Chondrocyte (in vitro differentiated cells): Measurements from ENCODE around the gene TRIM52. TPM values are rescaled to one million over a fixed set of nuclear protein-coding genes. Genes with fewer than 3 reads are reported as not detected.
A peak's percentile ranks its signal among the peaks of the same experiment; 100 is the strongest.
"Not testable (repeated sequence)": the region's sequence is repeated elsewhere in the genome, so short reads cannot be mapped to it uniquely, and the experiment has no call there.

Experiments used
- DNase-seq: peaks from one replicate; pipeline ENCODE4 v3.0.0; 2021; ENCODE audit warnings: mixed read lengths, low spot score
- H3K27ac Mint-ChIP-seq: one replicate; pipeline ENCODE4 v1.8.0; 2021; ENCODE audit warnings: mild to moderate bottlenecking, moderate library complexity, mixed read lengths; ENCODE audit not compliant: unreplicated experiment
- H3K27me3 Mint-ChIP-seq: 2 replicates; pipeline ENCODE4 v1.8.0; 2021; ENCODE audit warnings: low read depth, mixed read lengths
- H3K36me3 Mint-ChIP-seq: 2 replicates; pipeline ENCODE4 v1.8.0; 2021; ENCODE audit warnings: low read depth, mixed read lengths
- H3K4me1 Mint-ChIP-seq: 2 replicates; pipeline ENCODE4 v1.8.0; 2021; ENCODE audit warnings: low read depth, mild to moderate bottlenecking, mixed read lengths
- H3K4me3 Mint-ChIP-seq: one replicate; pipeline ENCODE4 v1.8.0; 2021; ENCODE audit warnings: mild to moderate bottlenecking, moderate library complexity, mixed read lengths; ENCODE audit not compliant: unreplicated experiment
- H3K9me3 Mint-ChIP-seq: 2 replicates; pipeline ENCODE4 v1.8.0; 2021; ENCODE audit warnings: low read depth, mixed read lengths
- CTCF ChIP-seq: fragments of 200-600 bp; sonication (generic); IDR thresholded peaks from 2 replicates; pipeline ENCODE4 v1.5.0; 2021; ENCODE audit warnings: antibody characterized with exemption, mild to moderate bottlenecking, moderate library complexity
- long read RNA-seq: library from polyadenylated mRNA; stranded (forward); transcript quantifications from one replicate; pipeline ENCODE4 v2.0.0, GENCODE V29; 2021
- total RNA-seq: library from RNA; stranded (reverse); gene quantifications from 3 replicates; pipeline ENCODE4 v1.2.1, GENCODE V29; 2021

TRIM52 gene
- 7.2 to 12.7 TPM (median 8.3 TPM) in 3 replicates for total RNA-seq
- long read RNA-seq, partial matches to known transcripts, result 0 of 4 reads
- long read RNA-seq, other reads (novel, unspliced or antisense), result 0 of 4 reads

DNA sequence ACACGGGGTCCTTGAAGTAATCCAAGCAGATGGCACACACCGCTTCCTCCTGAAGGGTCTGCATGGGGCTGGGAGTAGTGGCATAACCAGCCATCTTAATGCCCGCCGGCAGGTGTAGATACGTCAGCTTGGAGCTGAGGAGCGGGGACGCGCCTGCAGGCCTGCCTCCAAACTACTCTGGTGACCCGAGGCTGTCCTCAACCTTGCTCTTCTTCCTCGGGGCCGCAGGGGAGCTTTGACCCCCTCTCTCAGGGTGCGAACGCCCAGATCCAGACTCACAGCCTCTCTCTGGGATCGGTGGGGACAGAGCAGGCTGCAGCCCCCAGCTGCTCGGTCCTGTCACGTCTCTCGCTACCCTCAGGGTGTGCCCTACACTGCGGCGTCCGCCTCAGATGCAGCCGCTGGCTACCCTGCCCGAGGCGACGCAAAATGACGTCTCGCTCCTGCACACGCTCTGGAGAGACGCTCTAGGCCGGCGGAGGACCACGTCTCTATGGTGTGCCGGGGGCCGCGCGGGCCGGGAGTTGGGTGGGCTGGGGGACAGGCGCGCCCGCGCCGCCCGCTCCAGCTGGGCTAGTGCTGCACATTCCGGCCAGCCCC is at the start of gene TRIM52:
Gene TRIM52, minus strand, starts transcription at position 424 of the 600 bp plus-strand sequence. Its CDS starts 330 bp downstream, at position 94.
- Mint-ChIP-seq H3K9me3 (no peaks in the 10 kb centered on the region), H3K4me1 (peaks cover 48% of the 10 kb centered on the region), H3K27ac (peak within 1 kb of the TSS; percentile 97), H3K27me3 (no peaks in the 10 kb centered on the region), H3K36me3 (peaks cover 10% of the 10 kb centered on the region), H3K4me3 (peak within 1 kb of the TSS; percentile 98)
- peak; percentile 96 for DNase-seq
- no peak for TF ChIP-seq CTCF

DNA sequence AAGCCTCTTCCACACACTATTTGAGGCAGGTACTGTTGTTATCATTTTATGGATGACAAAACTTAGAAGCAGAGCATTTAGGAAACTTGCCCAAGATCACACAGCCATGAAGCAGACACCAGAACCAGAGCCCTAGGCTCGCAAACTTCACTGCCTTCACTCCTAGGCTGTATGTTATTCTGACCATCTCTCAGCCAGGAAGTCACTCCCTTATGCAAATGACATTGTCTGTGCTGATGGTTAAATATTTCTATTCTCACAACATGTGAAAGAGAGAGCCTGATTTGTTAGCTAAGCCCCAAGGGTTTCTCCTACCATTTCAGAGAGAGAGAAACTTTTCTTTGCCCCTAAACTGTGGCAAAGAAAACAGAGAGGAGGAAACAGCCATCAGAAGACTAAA is 26.4 kb upstream of the TRIM52 start:
- H3K4me3 Mint-ChIP-seq, H3K36me3 Mint-ChIP-seq, H3K27me3 Mint-ChIP-seq, H3K27ac Mint-ChIP-seq, H3K9me3 Mint-ChIP-seq, DNase-seq: not testable (repeated sequence)
- H3K4me1 Mint-ChIP-seq, result peaks cover 13% of the 10 kb centered on the region

GRCh38 chr5:181285962-181286705 is 25.2 kb upstream of the TRIM52 start:
- not testable (repeated sequence) for H3K9me3 Mint-ChIP-seq, H3K27ac Mint-ChIP-seq, H3K27me3 Mint-ChIP-seq, H3K36me3 Mint-ChIP-seq, H3K4me3 Mint-ChIP-seq, DNase-seq
- peaks cover 20% of the 10 kb centered on the region for H3K4me1 Mint-ChIP-seq

DNA sequence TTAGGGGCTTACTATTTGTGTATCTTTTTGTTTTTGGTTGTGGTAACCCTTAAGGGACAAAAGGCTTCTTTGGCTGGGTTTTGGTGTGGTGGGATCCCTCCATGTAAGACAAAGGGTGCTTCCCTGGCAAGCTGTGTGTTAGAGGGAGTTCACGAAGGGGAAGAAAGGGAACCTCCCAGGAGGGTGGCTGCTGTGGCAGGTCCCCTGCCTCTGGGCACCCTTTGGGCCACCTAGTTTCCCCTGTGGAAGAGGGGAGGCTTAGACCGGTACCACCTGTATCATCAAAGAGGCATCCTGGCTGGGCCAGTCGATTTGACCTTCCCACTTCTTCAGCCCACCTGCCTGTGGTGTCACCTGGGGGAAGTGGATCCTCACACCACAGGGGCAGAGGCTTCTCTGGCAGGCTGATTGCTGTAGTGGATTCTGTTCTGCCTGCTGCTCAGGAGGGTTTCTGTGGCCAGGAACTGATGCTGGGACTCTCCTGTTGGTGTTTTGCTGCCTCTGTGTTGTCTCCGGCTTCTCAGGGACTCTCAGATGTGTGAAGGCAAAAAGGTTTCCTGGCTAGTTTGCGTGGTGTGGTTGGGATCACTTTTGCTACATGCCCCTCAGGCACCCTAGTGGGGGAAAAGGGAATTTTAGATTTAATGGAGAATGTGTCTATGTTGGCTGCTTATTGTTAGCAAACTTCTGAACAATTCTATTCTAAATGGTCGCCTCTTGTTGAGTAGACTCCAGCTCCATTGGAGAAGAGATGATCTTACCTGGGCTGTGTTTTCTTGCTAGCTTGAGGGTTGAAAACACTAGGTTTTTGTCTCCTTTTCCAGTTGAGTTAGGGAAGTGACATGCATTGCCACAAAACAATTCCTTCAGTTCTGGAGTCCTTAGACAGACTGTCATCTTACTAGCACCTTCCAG is 23.2 kb upstream of the TRIM52 start:
- not testable (repeated sequence) for H3K4me3 Mint-ChIP-seq, DNase-seq, H3K27me3 Mint-ChIP-seq, H3K9me3 Mint-ChIP-seq, H3K36me3 Mint-ChIP-seq
- H3K4me1 Mint-ChIP-seq, result peaks cover 20% of the 10 kb centered on the region
- H3K27ac Mint-ChIP-seq, result peak overlapping the region; percentile 24
- peak; percentile 70 for TF ChIP-seq CTCF

DNA sequence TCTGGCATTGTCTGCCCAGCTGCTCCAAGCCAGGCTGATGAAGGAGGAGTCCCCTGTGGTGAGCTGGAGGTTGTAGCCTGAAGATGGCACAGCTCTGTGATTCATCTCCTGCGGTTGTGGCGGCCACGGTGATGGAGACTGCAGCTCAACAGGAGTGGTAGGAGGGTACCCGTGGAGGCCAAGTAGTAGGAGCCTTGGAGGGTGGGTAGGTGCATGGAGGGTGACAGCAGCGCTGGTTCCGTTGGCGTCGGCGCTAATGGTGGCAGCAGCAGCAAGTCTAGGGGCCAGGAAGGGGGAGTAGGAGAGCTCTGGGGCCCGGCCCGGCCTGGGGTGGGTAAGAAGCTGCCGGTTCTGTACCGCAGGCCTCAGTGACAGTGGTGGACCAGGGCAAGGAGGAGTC is 22.4 kb upstream of the TRIM52 start:
- Mint-ChIP-seq H3K9me3 (no peaks in the 10 kb centered on the region), H3K36me3 (no peaks in the 10 kb centered on the region), H3K4me3 (no peak overlapping the region), H3K27me3 (no peaks in the 10 kb centered on the region), H3K27ac (no peak overlapping the region), H3K4me1 (peaks cover 20% of the 10 kb centered on the region)
- TF ChIP-seq CTCF, result no peak
- no peak for DNase-seq

GRCh38 chr5:181282874-181283273 is 21.9 kb upstream of the TRIM52 start:
- no peak for DNase-seq
- H3K9me3 Mint-ChIP-seq, result no peaks in the 10 kb centered on the region
- H3K4me3 Mint-ChIP-seq, result no peak overlapping the region
- no peak for TF ChIP-seq CTCF
- H3K36me3 Mint-ChIP-seq, result no peaks in the 10 kb centered on the region
- H3K27me3 Mint-ChIP-seq, result no peaks in the 10 kb centered on the region
- no peak overlapping the region for H3K27ac Mint-ChIP-seq
- peaks cover 20% of the 10 kb centered on the region for H3K4me1 Mint-ChIP-seq

DNA sequence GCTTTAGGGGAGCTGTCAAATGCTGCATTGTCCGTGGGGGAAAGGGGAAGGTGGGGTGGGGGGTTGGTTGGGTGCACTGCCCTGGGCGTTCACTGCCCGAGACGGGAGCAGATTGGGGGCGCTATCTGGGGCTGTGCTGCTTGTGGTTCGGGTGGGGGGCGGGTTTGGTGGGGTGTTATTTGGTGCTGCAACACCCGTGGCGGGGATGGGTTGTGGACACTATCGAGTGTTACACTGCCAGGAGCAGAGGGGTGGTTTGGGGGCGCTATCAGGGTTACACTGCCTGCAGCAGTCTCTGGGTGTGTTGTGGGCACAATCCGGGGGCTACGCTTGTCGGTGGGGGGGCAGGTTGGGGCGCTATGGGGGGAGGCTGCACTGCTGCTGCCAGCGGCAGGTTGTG is 21.5 kb upstream of the TRIM52 start:
- H3K9me3 Mint-ChIP-seq, DNase-seq, H3K27me3 Mint-ChIP-seq, H3K4me3 Mint-ChIP-seq, H3K36me3 Mint-ChIP-seq, H3K27ac Mint-ChIP-seq: not testable (repeated sequence)
- peaks cover 24% of the 10 kb centered on the region for H3K4me1 Mint-ChIP-seq
